HG03520 (cell line): ENCODE measurements around the gene FBXO9.

Experiments
- ATAC-seq: cut with Tn5 transposase; IDR thresholded peaks from one replicate; pipeline ENCODE4 v1.9.1; 2021; ENCODE audit warnings: mild to moderate bottlenecking, moderate library complexity; ENCODE audit not compliant: unreplicated experiment

Gene FBXO9

GRCh38 chr6:53130569-53131290 is 65.5 kb downstream of the FBXO9 start:
- no peak for ATAC-seq

GRCh38 chr6:53133961-53134360 is 68.8 kb downstream of the FBXO9 start:
- ATAC-seq, result no peak

GRCh38 chr6:53134601-53135235 is 69.5 kb downstream of the FBXO9 start:
- ATAC-seq, result no peak

- ATAC-seq, result no peak
Measured at GRCh38 chr6:53136000-53136609, 70.9 kb downstream of the FBXO9 start.

GRCh38 chr6:53139841-53140413 is 74.7 kb downstream of the FBXO9 start:
- no peak for ATAC-seq

- ATAC-seq, result no peak
Measured at GRCh38 chr6:53142810-53143209, 77.6 kb downstream of the FBXO9 start.

GRCh38 chr6:53143710-53144109 is 78.5 kb downstream of the FBXO9 start:
- ATAC-seq, result no peak

GRCh38 chr6:53144802-53145201 is 79.6 kb downstream of the FBXO9 start:
- no peak for ATAC-seq

- ATAC-seq, result no peak
Measured at GRCh38 chr6:53148684-53149083, 83.5 kb downstream of the FBXO9 start, which contains the start of gene GCM1. Gene GCM1 (minus strand): TSS chr6:53148841. CDS start chr6:53145632, 3,209 bp downstream.
